Measurements from ENCODE around the gene ZFHX3. TPM values are rescaled to one million over a fixed set of nuclear protein-coding genes. Genes with fewer than 3 reads are reported as not detected.

The ZFHX3 gene
- total and polyA plus RNA-seq, 2 of the 8 experiments (the other 6 are each of a cell fraction or from before 2014, with no cell fraction given): 0.08 to 0.99 TPM

GRCh38 chr16:73058616-73059409, 10.9 kb upstream of the ZFHX3 start:
- CTCF ChIA-PET (ENCODE audit: partially characterized antibody): interaction anchor here (0.6 to 0.7 kb wide), 2 partner anchors 277 to 1940 kb away, joined by 3 read pairs; partner anchors contain the start of gene ZNRF1
- H3K27me3 ChIP-seq (replicated peaks in 1 of 4; ENCODE audit: control insufficient read depth in 3 of 4, extremely low read depth in 1 of 4, insufficient read depth in 3 of 4, low read length in 3 of 4): peaks cover 35 to 85% (median 66%) of the 10 kb centered on the region in 4 experiments
- peaks cover 16 to 37% (median 23%) of the 10 kb centered on the region in 4 experiments for H3K4me1 ChIP-seq (replicated peaks in 1 of 4; ENCODE audit: control insufficient read depth in 3 of 4, insufficient read depth in 4 of 4, low read length in 3 of 4)

More at GRCh38 chr16:73058616-73059409, 10.9 kb upstream of the ZFHX3 start:
- no peak overlapping the region for H2BK15ac ChIP-seq (ENCODE audit: low read length)
- TF ChIP-seq SP1 (IDR thresholded peaks at IDR 0.05; ENCODE audit: low read depth, low read length) (peak; percentile 39; the same call in 1 of the 2 replicates), SUZ12 (IDR thresholded peaks at IDR 0.05; ENCODE audit: low read length) (peak; percentile 38), ASH2L (IDR thresholded peaks at IDR 0.05; ENCODE audit: low read length) (peak; percentile 57), KDM5A (IDR thresholded peaks at IDR 0.05; ENCODE audit: low read length) (no peak), EP300 (IDR thresholded peaks at IDR 0.05; ENCODE audit: borderline replicate concordance in 1 of 2, low read depth in 2 of 2, low read length in 2 of 2) (0 out of 3 replicates have a peak, but pooled peaks of 1 of the 2 experiments have one; percentile 11), CBX5 (IDR thresholded peaks at IDR 0.05; ENCODE audit: low read depth, low read length) (no peak), RNF2 (IDR thresholded peaks at IDR 0.05; ENCODE audit: borderline replicate concordance, low read depth, low read length, missing control alignments, poor library complexity, severe bottlenecking) (peak; percentile 14)
- no peak overlapping the region for H3K23ac ChIP-seq (ENCODE audit: insufficient read length)
- no peak overlapping the region for H2AFZ ChIP-seq (ENCODE audit: low read length)
- no peak overlapping the region for H3K4ac ChIP-seq (replicated peaks; ENCODE audit: insufficient read length, low read depth, low read length)
- H3K4me3 ChIP-seq (ENCODE audit: extremely low read depth in 1 of 4, insufficient read depth in 2 of 4, low read depth in 3 of 4, low read length in 4 of 4): peak overlapping the region; percentile 45 to 61 (median 48); a peak in 7 of 8 replicates
- H4K8ac ChIP-seq (ENCODE audit: extremely low read depth, insufficient read depth, low read length): no peak overlapping the region
- H3K79me1 ChIP-seq (ENCODE audit: low read depth, low read length): no peaks in the 10 kb centered on the region
- H3K27ac ChIP-seq (ENCODE audit: low read depth, low read length): no peak overlapping the region
- H4K5ac ChIP-seq (ENCODE audit: insufficient read length, low read depth, low read length): no peak overlapping the region
- no peak overlapping the region for H4K91ac ChIP-seq (replicated peaks; ENCODE audit: insufficient read length, low read length)
- 0% methylated on average over 13 of the region's 72 CpGs; no CpG with 5 or more reads in 1 of the 2 experiments for WGBS, 2 experiments (ENCODE audit: extremely low coverage in 1 of 2, insufficient coverage in 1 of 2, insufficient read length in 1 of 2, insufficient replicate concordance in 2 of 2, low coverage in 1 of 2, low lambda C conversion rate in 2 of 2, missing lambda C conversion rate in 1 of 2)
- H3K56ac ChIP-seq (replicated peaks; ENCODE audit: insufficient read length, low read depth, low read length): no peak overlapping the region
- no peak overlapping the region for H2BK120ac ChIP-seq (replicated peaks; ENCODE audit: low read depth, low read length)
- POLR2A ChIA-PET (ENCODE audit: partially characterized antibody): interaction anchor here (1.1 kb wide), 1 partner anchor 21 kb away, joined by 3 read pairs; no protein-coding TSS in a partner anchor
- no peak overlapping the region for H3K18ac ChIP-seq (ENCODE audit: extremely low read depth, low read length)
- H2AK5ac ChIP-seq (ENCODE audit: low read depth, low read length): no peak overlapping the region
- H3K4me2 ChIP-seq (ENCODE audit: insufficient read depth in 1 of 2, low read depth in 2 of 2, low read length in 2 of 2): peak overlapping the region; percentile 60 to 82
- 0 out of 2 replicates have a peak overlapping the region, but pooled peaks have one; percentile 60 for H2BK12ac ChIP-seq (ENCODE audit: low read depth, low read length)
- H2BK20ac ChIP-seq (ENCODE audit: low read length): no peak overlapping the region
- peaks cover 6 to 14% of the 10 kb centered on the region in 2 experiments for H4K20me1 ChIP-seq (replicated peaks in 1 of 2; ENCODE audit: control insufficient read depth in 1 of 2, insufficient read depth in 2 of 2, low read length in 2 of 2)
- no peak overlapping the region for H3K14ac ChIP-seq (ENCODE audit: insufficient read length)
- no peak for FAIRE-seq
- peak in 1 of 2 experiments; percentile 69 for DNase-seq (ENCODE audit: low read depth in 1 of 2, low spot score in 2 of 2)
- H3K79me2 ChIP-seq (ENCODE audit: control insufficient read depth in 1 of 2, insufficient read depth in 2 of 2, low read length in 2 of 2): no peaks in the 10 kb centered on the region
- H3K36me3 ChIP-seq (ENCODE audit: control insufficient read depth in 2 of 4, insufficient read depth in 4 of 4, low read length in 3 of 4): no peaks in the 10 kb centered on the region
- peaks cover 4% of the 10 kb centered on the region; the same call in 1 of the 2 replicates for H3K23me2 ChIP-seq (ENCODE audit: low read depth, low read length)
- H3K9ac ChIP-seq (replicated peaks in 1 of 4; ENCODE audit: extremely low read depth in 1 of 4, low read depth in 3 of 4, low read length in 3 of 4): peak overlapping the region in 1 of 4 experiments; percentile 14; a peak in 1 of 7 replicates
- no peaks in the 10 kb centered on the region for H3K9me3 ChIP-seq (ENCODE audit: insufficient read depth in 2 of 2, low read depth in 1 of 2, low read length in 1 of 2)
- H2BK5ac ChIP-seq (ENCODE audit: low read depth, low read length): no peak overlapping the region
